HG03575 (cell line): ENCODE measurements around the gene BCKDK.

Experiments used
- ATAC-seq: cut with Tn5 transposase; IDR thresholded peaks from one replicate; pipeline ENCODE4 v1.9.1; 2021; ENCODE audit not compliant: unreplicated experiment, insufficient number of reproducible peaks, low FRiP score; ENCODE audit errors: extremely low read depth

BCKDK gene

DNA sequence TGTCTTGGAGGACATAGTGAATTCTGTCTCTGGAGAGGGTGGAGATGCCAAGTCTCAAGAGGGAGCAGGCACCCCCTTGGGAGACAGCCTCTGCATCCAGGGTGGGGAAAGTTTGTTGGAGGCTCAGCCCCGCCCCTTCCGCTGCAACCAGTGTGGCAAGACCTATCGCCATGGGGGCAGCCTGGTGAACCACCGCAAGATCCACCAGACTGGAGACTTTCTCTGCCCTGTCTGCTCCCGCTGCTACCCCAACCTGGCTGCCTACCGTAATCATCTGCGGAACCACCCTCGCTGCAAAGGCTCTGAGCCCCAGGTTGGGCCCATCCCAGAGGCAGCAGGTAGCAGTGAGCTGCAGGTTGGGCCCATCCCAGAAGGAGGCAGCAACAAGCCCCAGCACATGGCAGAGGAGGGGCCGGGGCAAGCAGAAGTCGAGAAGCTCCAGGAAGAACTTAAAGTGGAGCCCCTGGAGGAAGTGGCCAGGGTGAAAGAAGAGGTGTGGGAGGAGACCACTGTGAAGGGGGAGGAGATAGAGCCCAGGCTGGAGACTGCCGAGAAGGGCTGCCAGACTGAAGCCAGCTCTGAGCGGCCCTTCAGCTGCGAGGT lies 28.7 kb upstream of the BCKDK start:
- ATAC-seq: no peak

DNA sequence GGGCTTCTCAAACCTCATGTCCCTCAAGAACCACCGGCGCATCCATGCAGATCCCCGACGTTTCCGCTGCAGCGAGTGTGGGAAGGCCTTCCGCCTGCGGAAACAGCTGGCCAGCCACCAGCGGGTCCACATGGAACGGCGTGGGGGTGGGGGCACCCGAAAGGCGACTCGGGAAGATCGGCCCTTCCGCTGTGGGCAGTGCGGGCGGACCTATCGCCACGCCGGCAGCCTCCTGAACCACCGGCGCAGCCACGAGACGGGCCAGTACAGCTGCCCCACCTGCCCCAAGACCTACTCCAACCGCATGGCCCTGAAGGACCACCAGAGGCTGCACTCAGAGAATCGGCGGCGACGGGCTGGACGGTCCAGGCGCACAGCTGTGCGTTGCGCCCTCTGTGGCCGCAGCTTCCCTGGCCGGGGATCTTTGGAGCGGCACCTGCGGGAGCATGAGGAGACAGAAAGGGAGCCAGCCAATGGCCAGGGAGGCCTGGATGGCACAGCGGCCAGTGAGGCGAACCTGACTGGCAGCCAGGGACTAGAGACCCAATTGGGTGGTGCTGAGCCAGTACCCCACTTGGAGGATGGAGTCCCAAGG lies 28.1 kb upstream of the BCKDK start:
- ATAC-seq: no peak

DNA sequence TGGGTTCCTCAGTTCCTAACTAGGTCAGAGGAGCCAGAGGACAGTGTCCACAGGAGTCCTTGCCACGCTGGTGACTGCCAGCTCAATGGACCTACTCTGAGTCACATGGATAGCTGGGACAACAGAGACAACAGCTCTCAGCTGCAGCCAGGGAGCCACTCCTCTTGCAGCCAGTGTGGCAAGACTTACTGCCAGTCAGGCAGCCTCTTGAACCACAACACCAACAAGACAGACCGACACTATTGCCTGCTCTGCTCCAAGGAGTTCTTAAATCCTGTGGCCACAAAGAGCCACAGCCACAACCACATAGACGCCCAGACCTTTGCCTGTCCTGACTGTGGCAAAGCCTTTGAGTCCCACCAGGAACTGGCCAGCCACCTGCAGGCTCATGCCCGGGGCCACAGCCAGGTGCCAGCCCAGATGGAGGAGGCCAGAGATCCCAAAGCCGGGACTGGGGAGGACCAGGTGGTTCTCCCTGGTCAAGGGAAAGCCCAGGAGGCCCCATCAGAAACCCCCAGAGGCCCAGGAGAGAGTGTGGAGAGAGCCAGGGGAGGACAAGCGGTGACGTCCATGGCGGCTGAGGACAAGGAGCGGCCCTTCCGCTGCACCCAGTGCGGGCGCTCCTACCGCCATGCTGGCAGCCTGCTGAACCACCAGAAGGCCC lies 27.3 kb upstream of the BCKDK start:
- ATAC-seq: no peak

DNA sequence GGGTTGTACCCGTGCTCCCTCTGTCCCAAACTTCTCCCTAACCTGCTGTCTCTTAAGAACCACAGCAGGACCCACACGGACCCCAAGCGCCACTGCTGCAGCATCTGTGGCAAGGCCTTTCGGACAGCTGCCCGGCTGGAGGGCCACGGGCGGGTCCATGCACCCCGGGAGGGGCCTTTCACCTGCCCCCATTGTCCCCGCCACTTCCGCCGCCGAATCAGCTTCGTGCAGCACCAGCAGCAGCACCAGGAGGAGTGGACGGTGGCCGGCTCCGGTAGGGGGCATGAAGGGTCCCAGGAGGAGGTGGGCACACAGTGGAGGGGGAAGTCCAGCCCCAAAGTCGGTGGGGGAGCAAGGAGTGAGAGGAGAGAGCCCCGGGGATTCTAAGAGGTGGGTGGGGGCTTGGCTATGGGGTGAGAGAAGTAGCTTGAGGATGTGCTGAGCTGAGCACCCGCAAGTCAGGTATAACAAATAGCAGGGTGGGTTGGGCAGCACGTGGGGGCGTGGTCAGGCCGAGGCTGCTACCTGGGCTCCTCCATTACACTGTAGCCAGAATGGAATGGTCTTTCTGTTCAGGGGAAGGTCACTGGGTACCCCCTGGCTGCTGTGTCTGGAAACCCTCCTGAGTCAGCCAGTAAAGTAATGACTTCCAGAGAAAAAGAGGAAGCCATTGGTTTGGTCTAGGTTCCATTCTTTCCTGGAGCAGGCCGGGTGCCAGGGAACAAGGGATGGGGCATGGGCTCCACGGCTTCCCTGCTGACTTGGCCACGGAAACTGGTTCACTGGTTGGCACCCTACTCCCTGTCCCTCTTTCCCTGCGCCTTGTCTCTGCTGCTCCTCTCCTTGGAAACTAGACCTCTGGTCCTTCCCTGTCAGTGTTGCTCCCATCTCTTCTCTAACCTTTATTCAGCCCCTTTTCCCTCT lies 26.5 kb upstream of the BCKDK start:
- no peak for ATAC-seq

DNA sequence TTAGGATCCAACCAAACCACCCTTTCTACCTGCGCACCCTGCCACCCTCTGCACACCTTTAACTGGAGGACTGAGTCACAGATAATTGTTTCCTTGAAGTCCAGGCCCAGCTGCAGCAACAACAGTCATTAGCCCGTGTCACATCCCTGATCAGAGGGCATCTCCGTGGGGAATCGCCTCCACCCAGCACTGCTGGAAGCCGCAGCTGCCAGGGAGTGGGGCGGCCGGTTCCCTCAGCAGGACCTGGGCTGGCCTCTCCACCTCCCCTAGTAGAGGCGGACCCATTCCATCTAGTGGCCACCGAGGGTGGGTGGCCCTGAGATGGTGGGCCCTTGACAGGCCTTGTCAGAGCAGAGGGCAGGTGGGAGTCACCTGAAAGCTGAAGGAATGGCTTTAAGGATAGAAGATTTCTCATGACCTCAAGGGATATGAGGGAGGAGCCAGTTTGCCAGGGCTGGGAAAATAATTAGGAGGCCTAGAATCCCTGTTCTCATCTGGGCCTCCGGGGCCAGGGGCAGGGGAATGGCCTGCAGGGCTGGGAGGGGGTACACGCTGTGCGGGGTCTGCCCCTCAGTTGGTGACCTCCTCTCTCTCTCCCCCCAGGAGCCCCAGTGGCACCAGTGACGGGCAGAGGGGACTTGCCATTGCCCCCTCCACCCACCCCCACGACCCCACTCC lies 25.7 kb upstream of the BCKDK start:
- no peak for ATAC-seq

GRCh38 chr16:31083081-31083480 lies 25.1 kb upstream of the BCKDK start:
- no peak for ATAC-seq

DNA sequence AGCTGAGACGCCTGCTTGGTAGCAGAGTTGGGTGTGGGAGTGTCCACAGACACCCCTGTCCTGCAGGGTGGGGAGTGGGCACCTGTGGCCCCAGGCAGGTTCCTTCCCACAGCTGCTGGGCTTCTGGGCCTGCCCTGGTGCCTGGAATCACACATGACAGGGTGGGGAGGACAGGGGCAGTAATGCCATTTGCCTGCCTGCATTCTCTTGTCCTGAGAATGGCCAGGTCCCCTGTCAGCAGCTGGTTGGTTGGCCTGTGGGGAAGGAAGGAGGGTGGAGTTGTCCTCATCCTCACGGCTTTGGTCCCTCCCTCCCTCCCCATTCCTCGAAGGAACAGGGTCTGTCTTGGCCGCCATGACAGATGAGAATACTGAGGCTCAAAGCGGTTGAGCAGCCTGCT lies 24.6 kb upstream of the BCKDK start:
- ATAC-seq: no peak

DNA sequence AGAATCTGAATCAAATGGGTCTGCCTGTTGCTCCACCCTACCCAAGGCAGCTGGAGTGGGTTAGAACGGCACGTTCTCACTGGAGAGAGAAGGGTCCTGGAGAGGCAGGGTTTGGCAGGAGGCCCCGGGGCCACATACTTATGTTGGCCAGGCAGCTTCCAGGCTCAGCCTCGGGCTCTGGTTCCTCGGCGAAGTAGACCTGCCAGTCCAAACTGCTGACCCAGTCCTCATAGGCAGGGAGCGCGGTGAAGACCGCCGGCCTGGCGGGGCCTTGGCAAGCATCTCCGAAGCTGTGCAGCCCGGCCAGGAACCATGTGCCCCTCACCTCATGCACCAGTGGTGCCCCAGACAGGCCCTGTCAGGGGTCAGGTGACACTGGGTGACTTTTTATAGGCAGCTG lies 24.2 kb upstream of the BCKDK start:
- ATAC-seq: no peak

- ATAC-seq: no peak
Observed at GRCh38 chr16:31084584-31085302, 23.4 kb upstream of the BCKDK start.

- ATAC-seq: no peak
Observed at GRCh38 chr16:31085411-31085810, 22.8 kb upstream of the BCKDK start.

GRCh38 chr16:31085873-31086628 lies 22.1 kb upstream of the BCKDK start:
- no peak for ATAC-seq

- no peak for ATAC-seq
Observed at GRCh38 chr16:31086629-31086906, 21.6 kb upstream of the BCKDK start.

DNA sequence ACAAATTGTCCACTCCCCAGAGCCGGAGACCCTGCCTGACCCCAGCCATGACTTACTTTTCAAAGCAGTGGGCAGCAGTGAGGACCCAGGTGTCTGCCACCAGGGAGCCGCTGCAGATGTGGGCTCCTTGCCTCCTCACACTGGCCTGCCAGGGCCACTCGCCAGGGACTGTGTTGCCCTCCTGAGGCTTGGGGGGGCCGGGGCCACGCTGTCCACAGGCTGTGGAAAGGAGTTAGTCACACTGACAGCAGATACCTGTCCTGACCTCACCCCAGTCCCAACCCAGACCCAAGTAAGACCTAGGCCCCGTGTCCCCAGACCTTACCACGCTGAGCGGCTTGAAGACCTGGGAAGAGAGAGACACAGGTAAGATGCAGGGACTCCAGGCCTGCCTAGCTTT lies 20.7 kb upstream of the BCKDK start:
- no peak for ATAC-seq

GRCh38 chr16:31087971-31088370 lies 20.2 kb upstream of the BCKDK start:
- no peak for ATAC-seq

DNA sequence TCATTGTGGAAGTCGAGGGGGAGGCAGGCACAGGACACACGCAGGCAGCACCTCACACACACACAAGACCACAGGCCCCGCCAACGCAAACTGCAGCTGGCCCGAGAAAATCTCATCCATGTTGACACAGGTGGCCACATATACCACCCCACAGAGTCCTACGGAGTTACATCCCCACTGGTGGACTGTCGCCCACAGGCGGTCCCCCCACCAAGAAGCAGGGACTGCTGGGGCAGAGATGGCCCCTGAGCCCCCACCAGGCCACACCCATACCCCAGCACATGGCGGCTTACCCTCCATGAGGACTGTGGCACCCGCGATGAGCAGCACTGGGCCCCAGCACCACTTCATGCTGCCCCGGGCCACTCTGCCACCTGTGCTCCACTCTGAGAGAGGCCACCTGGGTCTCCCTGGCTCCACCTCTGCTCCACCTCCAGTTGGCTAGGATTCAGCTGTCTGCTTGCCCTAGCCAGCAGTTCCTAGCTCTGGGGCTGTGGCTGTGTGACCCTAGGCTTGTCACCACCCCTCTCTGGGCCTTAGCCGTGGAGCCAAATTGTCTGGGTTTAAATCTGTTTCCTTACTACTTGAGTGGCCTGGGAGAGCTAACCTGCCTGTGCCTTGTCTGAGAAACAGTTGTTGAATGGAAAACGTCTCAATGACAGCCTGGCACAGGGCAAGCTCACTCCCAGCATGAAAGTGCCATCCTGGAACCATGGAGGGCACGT lies 19.6 kb upstream of the BCKDK start, which contains the start of gene PRSS53:
Gene PRSS53, minus strand, starts transcription at position 485 of the 725 bp plus-strand sequence. Its CDS starts 134 bp downstream, at position 351.
- ATAC-seq: no peak

DNA sequence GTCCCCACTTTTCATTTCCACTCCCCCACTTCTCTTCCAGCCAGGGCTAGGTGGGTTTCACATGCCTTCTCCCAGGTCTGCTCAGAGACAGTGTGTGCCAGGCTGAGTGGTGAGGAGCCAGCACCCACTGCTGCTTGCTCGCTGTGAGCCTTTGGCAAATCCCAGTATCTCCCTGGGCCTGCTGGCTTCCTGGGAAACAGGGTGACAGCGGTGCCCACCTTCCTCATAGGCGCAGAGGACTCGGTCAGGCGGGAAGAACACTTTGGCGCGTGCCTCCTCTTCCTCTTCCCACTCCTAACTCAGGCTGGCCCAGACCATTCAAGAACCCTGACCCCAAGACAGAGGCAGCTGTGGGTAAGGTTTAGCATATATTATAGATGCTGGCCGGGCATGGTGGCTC lies 19.0 kb upstream of the BCKDK start:
- ATAC-seq: no peak

DNA sequence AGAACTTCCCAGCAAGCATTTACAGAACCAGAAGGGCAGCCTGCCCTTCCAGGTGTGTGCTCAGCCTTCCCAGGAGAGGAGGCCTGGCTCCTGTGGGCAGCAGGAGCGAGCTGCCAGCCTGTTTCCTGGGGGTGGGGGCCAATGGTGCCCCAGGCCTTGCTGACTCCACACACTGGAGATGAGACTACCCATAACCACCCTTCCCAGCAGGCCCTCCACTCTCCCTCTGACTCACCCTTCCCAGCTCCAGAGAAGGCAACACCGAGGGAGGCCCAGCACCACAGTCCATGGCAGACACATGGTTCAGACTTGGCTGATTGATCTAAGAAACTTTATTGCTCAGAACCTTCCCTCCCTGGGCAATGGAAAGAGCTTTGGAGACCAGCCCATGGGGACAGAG lies 17.6 kb upstream of the BCKDK start:
- ATAC-seq: no peak
